Measurements from ENCODE around the gene GRAMD4.
"Not testable (repeated sequence)": the region's sequence is repeated elsewhere in the genome, so short reads cannot be mapped to it uniquely, and the experiment has no call there.

GRAMD4 gene

GRCh38 chr22:46633334-46633890 lies 13.2 kb downstream of the GRAMD4 start:
- DNase-seq (ENCODE audit: low read depth) = no peak
- H3K4me3 ChIP-seq (ENCODE audit: low read depth, low read length) = no peak overlapping the region
- no peak for TF ChIP-seq CTCF (IDR thresholded peaks at IDR 0.05; ENCODE audit: low read depth, low read length, missing control alignments)

DNA sequence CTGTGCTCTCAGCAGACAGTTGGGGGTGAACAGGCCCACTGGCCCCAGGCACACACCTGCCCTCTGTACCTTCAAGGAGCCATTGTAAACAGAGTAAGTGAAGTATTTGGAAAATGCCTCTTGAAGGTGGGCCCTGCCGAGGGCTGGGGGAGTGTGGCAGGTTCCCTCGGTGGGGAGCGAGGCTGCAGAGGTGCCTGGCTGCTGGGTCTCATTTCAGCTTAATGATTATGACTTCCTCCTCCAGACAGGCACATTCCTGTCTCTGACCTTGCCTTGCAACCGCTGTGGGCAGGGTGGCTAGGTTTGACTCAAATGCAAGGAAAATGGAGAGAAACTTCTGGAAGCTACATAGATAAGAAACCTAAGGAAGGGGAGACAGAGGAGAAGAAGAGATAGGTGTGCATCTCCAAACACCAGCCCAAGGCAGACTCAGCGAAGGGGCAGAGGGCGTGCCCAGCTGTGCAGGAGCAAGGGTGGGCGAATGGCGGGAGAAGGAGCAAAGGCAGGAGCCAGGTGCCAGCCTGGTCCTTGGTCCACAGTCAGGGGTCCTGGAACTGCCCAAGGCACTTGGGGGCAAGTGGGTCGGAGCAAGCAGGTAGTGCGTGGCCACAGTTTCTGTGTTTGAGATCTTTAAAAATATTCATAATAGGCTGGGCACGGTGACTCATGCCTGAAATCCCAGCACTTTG lies 14.0 kb downstream of the GRAMD4 start:
- DNase-seq (ENCODE audit: low read depth) = no peak
- TF ChIP-seq CTCF (IDR thresholded peaks at IDR 0.05; ENCODE audit: low read depth, low read length, missing control alignments) = no peak
- no peak overlapping the region for H3K4me3 ChIP-seq (ENCODE audit: low read depth, low read length)

- not testable (repeated sequence) for DNase-seq (ENCODE audit: low read depth); H3K4me3 ChIP-seq (ENCODE audit: low read depth, low read length)
Measured at GRCh38 chr22:46634973-46635685, 14.9 kb downstream of the GRAMD4 start.

DNA sequence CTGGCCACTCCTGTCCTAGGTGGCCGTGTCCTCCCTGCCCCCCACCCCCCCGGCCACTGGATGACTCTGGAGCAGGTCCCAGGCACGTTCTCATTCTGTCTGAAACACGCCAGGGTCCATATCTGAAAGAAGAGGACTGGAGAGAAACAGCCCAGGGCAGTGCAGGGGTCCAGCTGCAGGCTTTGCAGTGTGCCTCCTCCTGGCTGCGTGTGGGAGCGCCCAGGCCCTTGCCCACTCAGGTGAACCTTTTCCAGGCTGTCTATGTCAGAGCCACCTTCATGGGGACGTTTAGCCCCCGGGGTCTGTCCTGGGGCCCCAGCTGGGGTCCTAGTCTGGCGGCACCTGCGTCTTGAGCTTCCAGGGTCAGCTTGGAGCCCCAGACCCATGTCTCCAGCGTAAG lies 15.6 kb downstream of the GRAMD4 start:
- H3K4me3 ChIP-seq (ENCODE audit: low read depth, low read length) = no peak overlapping the region
- no peak for DNase-seq (ENCODE audit: low read depth)
- TF ChIP-seq CTCF (IDR thresholded peaks at IDR 0.05; ENCODE audit: low read depth, low read length, missing control alignments) = no peak

DNA sequence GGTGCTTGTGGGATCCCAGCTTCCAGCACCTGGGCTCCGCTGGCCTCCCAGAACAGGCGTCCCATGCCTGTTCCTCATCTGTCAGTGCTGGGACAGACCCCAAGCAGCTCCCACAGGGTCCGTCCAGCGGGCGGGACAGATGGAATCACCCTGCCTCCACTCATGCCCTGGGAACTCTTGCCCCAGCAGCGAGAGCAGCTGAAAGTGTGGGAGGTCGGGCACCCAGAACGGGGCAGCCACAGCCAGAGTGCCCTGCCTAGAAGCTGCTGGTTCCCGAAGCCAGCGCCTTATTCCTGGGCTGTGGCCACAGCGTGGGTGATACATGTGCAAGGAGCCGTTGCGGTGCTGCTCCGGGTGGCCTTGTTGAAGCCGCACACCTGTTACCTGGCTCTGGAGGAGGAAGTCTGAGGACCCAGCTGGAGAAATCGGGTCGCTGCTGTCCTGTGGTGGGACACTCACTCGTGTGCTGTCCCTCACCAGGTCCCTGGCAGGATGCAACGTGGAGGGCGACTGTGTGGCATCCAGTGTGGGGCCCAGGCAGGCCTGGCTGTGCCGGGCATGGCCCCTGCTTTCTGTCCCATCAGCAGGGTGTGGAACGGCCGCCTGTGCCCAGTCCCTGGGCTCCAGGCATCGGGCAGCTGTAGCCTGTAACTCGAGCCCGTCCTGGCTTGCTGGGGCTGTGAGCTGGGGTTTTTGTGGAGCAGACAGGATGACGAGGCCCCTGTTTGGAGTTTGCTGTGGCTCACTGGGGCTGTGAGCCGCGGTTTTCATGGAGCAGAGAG lies 16.2 kb downstream of the GRAMD4 start:
- DNase-seq (ENCODE audit: low read depth) = no peak
- H3K4me3 ChIP-seq (ENCODE audit: low read depth, low read length) = no peak overlapping the region
- no peak for TF ChIP-seq CTCF (IDR thresholded peaks at IDR 0.05; ENCODE audit: low read depth, low read length, missing control alignments)

GRCh38 chr22:46637711-46638600 lies 17.8 kb downstream of the GRAMD4 start:
- TF ChIP-seq CTCF (IDR thresholded peaks at IDR 0.05; ENCODE audit: low read depth, low read length, missing control alignments) = no peak
- no peak for DNase-seq (ENCODE audit: low read depth)
- H3K4me3 ChIP-seq (ENCODE audit: low read depth, low read length) = no peak overlapping the region

All from GM12864 (cell line).